Stimulated activated CD4-positive, alpha-beta T cell treated with anti-CD3 and anti-CD28 coated beads, Interleukin-15, amount 100 ng/mL, for 1 hour (primary cell): ENCODE measurements around the gene SCARF1.

ENCODE experiments used
- DNase-seq, 2 donors: peaks; one replicate each; pipeline ENCODE4 v3.0.0-alpha.2; 2020; ENCODE audit warnings: low read depth in 1 of 2, low spot score in 1 of 2

SCARF1 gene

DNA sequence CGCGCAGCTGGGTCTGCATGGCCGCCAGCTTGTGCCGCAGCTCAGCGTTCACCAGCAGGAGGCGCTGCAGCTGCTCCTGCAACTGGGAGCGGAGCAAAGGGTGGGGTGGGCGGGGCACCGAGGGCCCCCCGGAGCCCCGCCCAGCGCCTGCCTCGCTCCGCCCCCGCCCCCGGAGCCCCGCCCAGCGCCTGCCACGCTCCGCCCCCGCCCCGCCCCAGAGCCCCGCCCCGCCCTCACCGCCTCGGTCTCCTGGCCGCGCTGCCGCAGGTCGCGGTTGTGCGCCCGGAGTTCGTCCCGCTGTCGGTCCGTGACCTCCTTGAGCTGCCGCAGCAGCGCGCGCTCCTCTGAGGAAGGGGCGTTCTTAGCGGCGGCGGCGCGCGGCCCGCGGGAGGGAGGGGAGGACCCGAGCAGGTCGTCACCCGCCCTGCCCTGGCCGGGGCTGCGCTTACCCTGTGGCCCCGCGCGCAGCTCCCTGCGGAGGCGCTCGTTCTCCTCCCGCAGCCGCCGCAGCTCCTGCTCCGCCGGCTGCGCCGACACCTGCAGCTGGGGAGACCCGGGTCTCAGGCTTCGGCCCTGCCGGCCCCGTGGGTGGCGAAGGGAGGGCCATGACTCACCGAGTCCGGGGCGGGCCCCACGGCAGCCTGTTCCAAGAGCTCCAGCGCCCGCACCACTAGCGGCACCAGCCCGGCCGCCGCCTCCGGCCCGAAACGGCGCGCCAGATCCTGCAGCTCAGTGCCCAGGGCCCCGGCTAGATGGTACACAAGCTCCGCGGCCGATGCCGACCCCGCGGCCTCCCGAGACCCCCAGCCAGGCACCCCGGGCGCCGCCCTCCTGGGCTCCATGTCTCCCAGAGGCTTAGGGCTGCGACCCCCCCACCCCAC, 3.7 kb upstream of the SCARF1 start:
- DNase-seq: peak; percentile 90 to 92

DNA sequence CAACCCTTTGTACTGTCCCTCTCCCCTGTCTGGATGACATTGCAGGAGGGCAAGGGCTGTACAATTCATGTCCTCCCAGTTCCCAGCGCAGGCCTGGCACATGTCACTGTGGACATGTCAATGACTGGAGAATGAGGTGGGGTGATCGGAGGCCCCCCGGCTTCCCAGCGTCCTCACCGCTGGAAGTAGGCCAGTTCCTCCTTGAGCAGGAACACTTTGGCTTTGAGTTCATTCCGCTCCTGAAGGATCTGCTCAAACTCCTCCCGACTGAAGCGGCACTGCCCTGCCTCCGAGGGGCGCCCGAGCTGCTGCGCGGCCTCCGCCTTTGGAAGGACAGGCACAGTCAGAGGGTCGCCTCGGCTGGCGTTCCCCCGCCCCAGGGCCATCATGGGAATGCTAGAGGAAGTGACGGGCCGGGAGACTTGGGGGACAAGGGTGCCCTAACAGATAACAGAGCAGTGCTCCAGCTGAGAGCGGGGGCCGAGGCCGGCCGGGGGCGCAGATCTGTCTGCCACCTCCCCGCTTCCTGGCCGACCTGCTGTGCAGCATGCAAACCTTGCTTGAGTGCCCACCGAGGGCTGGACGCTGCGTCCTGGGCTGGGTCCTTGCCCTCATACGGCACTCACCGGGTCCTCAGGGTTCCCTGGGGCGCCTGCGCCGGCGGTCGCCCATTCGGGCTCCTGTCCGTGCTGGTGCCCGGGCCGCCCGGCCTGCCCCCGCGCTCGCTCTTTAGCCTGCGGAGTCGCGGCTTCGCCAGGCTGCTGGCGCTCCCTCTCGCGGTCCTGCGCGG, 2.8 kb upstream of the SCARF1 start:
- DNase-seq: no peak

DNA sequence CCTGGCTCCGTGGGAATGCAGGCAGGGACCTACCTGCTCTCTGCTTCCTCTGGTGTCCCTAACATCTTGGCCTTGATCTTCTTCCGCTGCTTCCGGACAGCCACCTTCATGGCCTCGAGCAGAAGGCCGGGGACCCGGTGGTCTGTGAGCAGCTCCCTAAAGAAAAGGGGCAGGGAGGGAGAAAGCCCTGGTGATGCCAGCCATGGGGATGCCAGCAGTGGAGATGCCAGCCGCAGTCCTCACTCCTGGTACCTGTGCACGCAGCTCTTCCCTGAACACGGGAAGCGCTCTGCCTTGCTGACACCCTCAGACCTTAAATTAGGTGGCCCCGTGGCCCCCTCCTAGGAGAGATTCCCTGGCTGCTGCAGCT, 2.3 kb upstream of the SCARF1 start:
- DNase-seq: no peak

DNA sequence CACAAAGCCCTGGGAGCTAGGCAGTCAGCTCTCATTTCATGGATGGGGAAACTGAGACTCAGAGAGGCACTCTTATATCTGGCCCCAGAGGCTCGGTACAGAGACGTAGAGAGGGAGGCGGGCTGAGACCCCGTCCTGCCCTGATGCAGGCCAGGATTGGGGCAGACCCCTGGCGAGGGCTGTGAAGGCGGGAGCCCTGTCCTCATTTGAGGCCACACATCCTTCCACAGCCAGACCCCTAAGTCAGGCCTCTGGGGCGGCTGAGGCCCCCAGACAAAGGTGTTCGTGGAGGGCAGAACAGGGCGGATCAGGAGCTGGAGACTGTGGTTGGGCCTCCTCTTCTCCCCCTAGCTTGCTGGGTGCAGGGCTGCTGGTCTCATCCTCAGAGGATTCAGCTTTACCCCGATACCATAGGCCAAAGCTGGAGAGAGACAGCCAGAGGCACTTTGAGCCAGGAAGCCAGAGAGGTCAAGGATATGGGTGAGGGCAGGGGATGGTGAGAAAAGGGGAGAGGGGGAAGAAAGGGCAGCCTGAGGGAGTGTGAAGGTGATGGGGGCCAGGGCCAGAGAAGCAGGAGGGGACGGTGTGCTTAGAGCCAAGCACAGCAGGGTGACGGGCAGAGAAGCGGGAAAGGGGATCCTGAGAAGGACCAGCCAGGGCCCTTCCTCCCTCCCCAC, 805 bp upstream of the SCARF1 start:
- DNase-seq: no peak

DNA sequence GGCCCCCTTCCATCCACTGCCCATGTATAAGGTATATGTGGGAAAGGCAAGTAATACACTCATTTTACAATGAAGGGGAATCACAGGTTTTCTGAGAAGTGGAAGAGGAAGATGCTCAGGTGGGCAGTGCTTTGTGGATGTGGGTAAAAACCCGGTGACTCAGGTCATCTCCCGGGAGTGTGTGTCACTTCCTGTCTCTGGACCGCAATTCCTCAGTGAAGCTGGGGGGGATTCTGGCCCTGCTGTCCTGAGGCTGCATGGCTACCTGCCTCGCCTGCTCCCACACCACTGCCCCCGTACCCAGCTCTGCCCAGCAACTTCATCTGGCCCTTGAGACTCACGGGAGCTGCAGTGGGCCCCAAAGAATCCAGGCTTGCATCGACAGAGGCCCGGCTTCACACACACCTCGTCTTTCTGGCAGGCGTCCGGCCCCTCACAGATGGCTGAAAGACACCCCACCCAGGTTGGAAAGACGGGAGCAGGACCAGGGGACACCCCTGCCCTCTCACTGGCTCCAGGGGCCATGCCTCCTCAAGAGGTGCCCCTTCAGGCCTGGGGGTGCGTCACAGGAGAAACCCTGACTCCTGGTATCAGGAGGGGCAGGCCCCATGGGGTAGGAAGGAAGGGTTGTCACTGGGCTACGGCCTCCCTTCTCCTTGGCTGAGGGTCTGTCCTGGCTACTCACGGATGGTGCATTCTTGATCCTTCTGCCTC, 882 bp downstream of the SCARF1 start:
- DNase-seq: no peak

DNA sequence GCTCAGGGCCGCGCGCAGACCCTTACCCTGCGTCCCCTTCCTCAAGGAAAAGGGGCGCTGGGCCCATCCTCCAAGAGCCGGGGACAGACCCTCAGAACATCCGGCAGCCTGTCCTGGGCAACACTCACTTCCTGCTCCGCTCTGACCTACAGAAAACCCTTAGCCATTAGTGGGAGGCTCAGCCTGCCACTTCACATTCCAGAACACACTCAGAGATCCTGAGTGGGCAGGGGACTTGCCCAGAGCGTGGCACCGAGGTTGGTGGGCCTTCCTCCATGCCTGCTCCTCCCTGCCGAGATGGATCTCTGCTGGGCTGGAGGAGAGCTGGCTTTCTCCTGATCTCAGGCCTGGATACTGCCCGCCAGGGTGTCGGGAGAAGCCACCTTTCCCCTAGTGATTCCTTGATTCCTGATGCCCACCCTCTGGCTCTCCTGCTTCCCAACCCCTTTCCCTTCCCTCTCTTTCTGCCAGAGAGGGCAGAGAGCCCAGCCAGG, 1.5 kb downstream of the SCARF1 start:
- DNase-seq: no peak

DNA sequence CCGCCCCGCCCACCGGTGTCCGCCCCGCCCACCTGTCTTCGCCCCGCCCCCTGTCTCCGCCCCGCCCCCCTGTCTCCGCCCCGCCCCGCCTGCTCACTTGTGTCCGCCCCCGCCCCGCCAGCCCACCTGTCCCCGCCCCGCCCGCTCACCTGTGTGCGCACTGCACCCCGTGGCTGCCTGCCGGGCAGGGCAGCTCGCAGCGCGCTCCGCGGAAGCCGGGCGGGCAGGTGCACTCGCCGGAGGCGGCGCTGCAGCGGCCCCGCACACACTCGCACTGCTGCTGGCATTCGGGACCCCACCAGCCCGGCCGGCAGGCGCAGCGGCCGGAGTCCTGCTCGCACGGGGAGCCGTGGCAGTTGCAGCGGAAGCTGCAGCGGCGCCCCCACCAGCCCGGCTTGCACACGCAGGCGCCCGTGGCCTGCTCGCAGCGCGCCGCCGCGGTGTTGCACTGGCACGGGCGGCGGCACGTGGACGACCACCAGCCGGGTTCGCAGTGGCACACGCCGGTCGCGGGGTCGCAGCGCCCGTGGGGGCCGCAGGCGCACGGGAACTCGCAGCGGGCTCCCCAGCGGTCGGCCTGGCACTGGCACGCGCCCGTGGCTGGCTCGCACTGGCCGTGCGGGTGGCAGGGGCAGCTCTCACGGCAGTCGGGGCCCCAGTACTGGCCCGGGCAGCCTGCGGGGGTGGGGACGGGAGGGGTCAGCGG, 2.1 kb downstream of the SCARF1 start:
- peak in 1 of 2 donors; percentile 39 for DNase-seq

DNA sequence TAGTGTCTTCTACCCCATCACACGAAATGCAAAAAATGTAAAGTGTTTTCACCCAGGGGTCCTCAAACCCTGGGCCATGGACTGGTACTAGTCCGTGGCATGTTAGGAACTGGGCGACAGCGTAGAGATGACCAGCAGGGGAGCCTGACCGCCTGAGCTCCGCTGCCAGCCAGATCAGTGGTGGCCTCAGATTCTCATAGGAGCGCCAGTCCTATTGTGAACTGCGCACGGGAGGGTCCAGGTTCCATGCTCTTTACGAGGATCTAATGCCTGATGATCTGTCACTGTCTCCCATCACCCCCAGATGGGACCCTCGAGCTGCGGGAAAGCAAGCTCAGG, 4.5 kb downstream of the SCARF1 start:
- DNase-seq: no peak

DNA sequence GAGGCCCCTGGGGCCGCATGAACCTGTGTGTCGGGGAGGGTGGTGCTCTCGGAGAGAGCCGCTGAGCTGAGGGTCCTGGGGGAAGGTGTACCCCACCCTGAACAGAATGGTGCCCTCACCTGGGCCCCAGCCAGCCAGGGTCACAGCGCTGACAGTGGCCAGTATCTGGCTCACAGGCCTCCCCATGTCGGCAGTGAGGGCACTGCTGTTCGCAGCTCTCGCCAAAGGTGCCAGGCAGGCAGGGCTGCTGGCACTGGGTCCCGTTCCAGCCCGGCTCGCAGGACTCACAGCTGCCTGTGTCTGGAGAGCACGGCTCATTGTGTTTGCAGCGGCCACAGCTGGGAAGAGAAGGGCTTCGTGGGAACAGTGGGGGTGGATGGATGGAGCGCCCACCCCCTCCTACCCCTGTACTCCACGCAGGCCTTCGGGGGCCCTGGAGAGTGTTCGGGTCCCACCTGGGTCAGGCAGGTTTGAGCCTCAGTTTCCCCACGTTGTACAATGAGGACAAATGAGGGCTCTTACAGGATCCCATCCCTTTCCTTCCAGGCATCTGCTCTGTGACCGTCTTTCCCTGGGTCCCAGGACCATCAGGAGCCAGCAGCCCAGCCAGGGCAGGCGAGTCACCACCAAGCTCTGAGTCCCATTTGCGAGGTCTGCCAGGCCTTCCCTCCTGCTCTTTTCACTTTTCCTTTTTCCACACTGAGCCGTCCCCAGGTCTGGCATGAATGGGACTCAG, 5.0 kb downstream of the SCARF1 start:
- no peak for DNase-seq

DNA sequence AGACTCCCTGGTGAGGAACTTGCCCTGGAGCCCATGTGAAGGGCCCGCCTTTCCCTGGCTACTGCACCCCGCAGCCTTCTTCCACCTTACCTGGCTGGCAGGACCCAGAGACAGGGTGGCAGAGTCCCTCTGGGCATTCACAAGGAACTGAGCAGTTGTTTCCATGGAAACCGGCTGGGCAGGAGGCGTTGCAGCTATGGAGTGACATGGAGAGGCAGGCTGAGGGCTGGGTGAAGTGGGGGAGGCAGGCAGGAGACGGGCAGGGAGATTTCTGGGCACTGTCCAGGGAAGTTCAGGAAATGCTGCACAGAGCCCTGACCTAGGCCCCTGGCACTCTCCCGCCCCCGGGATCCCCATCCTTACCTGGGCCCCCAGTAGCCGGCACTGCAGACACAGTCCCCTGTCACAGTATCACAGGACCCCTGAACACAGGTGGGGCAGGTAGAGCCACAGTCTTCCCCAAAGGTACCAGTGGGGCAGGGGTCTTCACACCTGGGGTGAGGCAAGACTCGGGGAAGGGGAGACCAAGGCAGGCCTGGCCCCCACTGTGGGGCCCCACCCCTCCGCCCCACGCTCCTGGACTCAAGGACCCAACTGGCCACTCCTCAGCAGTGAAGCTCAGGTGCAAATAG, 5.9 kb downstream of the SCARF1 start:
- DNase-seq: no peak

DNA sequence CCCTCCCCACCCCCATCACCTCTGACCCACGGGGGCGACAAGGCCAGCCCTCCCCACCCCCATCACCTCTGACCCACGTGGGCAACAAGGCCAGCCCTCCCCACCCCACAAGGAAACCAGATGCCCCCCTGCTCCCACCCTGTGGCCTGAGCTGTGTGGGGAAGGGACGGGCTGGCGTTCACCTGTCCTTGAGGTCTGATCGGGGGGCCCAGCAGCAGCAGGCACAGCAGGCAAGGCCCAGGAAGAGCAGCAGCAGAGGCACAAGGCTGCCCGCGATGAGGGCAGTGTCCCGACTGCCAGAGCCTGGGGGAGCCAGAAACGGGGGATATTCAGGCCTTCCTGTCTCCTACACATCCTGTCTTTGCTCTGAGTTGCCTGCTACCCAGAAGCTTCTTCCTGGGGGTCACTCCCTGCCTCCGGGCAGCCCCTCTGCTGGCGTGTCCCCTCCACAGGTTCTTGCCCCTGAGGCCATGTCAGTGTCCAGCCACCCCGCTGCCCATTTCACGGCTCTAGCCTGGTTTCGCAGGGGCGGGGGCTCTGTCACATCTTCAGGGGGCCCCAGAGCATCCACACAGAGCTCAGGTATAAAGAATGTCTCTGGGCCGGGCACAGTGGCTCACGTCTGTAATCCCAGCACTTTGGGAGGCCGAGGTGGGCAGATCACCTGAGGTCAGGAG, 6.8 kb downstream of the SCARF1 start:
- DNase-seq: no peak

DNA sequence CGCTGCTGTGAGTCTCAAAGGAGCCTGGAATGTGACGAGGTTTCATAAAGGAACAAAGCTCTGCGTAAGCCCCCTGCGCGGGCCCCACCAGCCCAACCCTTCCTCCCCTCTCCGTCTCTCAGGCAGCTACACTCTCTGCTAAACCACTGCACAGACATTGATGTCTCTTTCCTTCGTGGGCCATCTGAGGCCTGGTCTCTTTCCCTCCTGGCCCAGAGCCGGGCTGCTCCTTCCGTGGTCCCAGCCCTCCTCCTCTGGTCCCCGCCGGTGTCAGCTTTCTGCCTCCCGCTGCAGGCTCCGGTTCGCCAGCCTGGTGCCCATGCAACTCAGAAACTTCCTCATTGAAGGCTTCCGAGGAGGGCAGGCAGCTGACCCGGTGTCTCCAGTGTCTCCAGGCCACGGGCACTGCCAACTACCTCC, 7.4 kb downstream of the SCARF1 start:
- DNase-seq: no peak

DNA sequence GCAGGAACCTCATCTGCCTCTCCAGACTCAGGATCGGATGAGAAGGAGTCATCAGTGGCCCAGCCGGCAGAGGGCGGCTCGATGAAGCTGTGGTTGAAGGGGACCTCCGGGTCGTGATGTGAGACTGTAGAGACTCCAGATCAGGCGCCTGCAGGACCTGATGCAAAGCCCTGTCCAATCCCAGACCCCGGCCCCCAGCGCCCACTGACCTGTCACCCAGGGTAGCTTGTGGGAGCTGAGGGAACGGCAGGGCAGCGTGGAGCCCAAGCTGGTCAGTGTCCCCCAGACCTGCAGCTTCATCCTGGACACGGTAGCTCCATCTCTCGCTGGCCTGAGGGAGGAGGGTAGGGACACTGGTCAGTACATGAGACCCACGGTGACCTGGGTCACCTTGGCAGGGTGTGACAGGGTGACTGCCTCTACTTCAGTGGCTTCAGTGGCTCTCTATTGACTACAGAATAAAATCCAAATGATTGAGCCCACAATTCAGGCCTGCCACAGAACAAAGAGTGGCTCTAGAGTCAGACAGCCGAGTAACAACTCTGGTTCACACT, 8.7 kb downstream of the SCARF1 start:
- no peak for DNase-seq

DNA sequence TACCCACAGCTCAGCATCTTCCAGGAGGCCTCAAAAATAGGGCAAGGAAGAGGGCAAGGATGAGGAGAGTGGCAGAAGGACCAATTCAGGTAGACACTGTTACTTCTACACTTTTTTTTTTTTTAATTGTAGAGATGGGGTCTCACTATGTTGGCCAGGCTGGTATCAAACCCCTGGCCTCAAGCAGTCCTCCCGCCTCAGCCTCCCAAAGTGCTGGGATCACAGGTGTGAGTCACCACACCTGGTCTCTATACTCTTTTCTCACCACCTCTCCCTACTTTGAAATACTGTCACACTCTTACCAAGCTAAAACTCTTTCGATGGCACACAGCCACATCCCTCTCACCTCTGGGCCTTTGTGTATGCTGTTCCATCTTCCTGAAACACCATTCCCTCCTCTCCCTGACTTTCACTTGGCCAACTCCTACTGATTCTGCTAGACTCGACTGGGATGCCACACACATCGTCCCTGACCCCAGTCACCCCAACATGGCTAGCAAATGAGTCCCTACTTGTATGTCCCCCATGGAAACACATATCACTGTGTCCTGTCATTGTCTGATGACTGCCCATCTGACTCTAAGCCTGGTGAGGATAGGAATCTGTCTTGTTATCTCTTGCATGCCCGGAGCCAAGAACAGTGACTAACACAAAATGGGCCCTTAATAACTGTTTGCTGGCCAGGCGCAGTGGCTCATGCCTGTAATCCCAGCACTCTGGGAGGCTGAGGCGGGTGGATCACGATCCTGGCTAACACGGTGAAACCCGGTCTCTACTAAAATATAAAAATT, 9.7 kb downstream of the SCARF1 start:
- DNase-seq: no peak

DNA sequence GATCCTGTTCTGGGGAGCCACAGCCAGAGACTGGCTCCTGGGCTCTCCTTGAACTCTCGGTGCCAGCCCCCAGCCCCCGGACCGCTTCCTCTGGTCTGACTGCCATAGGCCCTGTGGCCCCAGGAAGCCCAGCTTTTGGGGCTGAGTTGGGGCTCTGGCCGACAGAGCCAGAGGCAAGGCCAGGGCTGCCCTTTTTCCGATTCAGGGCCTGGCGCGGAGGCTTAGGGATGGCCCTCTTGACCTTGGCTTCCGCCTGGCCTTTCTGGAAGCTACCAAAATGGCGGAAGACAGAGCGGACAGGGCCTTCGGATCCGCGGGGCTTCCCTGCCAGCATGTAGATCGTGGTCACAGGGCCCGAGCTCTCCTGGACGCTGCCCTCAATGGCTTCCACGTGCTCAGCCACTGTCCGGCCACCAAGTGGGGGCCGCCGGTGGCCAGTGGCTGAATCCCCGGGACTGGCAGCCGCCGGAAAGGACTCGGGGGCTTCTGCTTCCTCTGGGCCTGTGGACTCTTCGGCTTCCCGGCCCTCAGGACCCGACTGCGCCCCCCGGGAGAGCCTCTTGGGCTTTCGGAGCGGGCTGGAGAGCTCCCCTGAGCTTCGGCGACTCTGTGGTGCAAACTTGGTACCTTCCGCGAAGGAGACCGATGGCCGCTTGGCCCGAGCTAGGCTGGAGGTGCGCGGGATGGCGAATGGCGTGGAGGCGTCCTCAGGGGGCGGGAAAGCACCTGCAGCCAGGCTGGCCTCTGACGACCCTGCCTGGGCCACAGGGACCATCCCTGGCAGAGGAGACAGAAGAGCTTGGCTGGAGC, 10.5 kb downstream of the SCARF1 start:
- DNase-seq: no peak

DNA sequence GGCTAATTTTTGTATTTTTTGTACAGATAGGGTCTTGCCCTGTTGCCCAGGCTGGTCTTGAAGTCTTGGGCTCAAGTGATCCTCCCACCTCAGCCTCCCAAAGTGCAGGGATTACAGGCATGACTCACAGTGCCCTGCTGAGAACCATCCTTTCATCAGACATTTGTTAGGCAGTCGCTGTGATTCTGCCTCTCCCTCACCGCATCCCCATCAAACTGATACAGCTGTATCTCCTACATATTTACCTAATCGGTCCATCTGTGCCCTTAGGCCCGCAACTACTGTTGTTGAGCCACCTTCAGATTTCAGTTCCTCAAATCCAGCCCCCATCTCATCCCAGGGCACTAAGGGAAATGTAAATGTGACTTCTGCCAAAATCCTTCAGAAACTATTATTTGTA, 14.9 kb downstream of the SCARF1 start:
- no peak for DNase-seq
